ENCODE measurements around the gene TLL2. TPM values are rescaled to one million over a fixed set of nuclear protein-coding genes. Genes with fewer than 3 reads are reported as not detected.
A peak's percentile ranks its signal among the peaks of the same experiment; 100 is the strongest.

The TLL2 gene
- polyA plus RNA-seq, 3 donors: not detected

DNA sequence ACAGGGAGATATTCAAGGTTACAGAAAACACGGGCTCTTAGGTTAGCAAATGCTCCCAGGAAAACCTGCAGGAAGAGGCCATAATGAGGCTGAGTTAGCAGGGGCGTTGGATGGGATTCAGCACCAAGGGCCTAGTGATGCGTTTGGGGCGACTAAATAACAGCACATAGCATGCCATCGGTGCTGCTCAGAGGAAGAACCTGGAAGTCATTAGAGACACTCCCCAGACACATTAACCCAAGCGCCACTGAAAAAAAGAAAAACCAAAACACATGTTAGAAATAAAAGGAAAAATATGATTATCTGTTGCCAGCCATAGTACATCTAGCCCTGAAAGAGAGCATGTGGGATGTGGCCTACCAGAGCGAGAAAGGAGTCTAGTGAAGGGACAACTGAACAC, 126.1 kb downstream of the TLL2 start:
- Histone ChIP-seq H4K20me1 (ENCODE audit: insufficient read depth, low read length) (no peaks in the 10 kb centered on the region), H3K4me3 (replicated peaks in 1 of 3; ENCODE audit: low read depth in 2 of 3, low read length in 3 of 3) (no peak overlapping the region), H2AFZ (ENCODE audit: insufficient read depth, low read depth, low read length, poor library complexity, severe bottlenecking) (no peak overlapping the region), H3K4me1 (ENCODE audit: control insufficient read depth in 1 of 2, insufficient read depth in 2 of 2, low read length in 2 of 2) (no peaks in the 10 kb centered on the region), H3K4me2 (replicated peaks; ENCODE audit: extremely low read depth, low read length, poor library complexity, severe bottlenecking) (no peak overlapping the region), H3K79me2 (ENCODE audit: insufficient read depth, low read length) (no peaks in the 10 kb centered on the region), H3K9me3 (replicated peaks in 1 of 2; ENCODE audit: control insufficient read depth in 1 of 2, insufficient read depth in 1 of 2, low read length in 2 of 2) (no peaks in the 10 kb centered on the region), H3K27me3 (ENCODE audit: control insufficient read depth in 2 of 2, insufficient read depth in 2 of 2, low read length in 2 of 2) (peaks cover 0 to 6% of the 10 kb centered on the region in 2 donors), H3K36me3 (replicated peaks in 1 of 2; ENCODE audit: control insufficient read depth in 1 of 2, insufficient read depth in 2 of 2, low read length in 2 of 2) (no peaks in the 10 kb centered on the region), H3K9ac (ENCODE audit: insufficient read depth, low read length, poor library complexity, severe bottlenecking) (no peak overlapping the region), H3K27ac (ENCODE audit: low read depth in 1 of 2, low read length in 2 of 2) (no peak overlapping the region)
- H3K9me3 Mint-ChIP-seq: peaks cover 0 to 5% (median 0%) of the 10 kb centered on the region in 7 donors
- DNase-seq: no peak
- H3K4me1 Mint-ChIP-seq: peaks cover 3% of the 10 kb centered on the region
- intact Hi-C loops (cut with micrococcal nuclease): no loop called here
- TF ChIP-seq, protein P1, sequence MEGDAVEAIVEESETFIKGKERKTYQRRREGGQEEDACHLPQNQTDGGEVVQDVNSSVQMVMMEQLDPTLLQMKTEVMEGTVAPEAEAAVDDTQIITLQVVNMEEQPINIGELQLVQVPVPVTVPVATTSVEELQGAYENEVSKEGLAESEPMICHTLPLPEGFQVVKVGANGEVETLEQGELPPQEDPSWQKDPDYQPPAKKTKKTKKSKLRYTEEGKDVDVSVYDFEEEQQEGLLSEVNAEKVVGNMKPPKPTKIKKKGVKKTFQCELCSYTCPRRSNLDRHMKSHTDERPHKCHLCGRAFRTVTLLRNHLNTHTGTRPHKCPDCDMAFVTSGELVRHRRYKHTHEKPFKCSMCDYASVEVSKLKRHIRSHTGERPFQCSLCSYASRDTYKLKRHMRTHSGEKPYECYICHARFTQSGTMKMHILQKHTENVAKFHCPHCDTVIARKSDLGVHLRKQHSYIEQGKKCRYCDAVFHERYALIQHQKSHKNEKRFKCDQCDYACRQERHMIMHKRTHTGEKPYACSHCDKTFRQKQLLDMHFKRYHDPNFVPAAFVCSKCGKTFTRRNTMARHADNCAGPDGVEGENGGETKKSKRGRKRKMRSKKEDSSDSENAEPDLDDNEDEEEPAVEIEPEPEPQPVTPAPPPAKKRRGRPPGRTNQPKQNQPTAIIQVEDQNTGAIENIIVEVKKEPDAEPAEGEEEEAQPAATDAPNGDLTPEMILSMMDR (IDR thresholded peaks at IDR 0.05): no peak
- H3K27ac Mint-ChIP-seq: no peak overlapping the region
- peak overlapping the region in 1 of 2 donors; percentile 52 for H3K4me3 Mint-ChIP-seq
- no peaks in the 10 kb centered on the region for H3K36me3 Mint-ChIP-seq
- peaks cover 6 to 26% (median 19%) of the 10 kb centered on the region in 3 donors for H3K27me3 Mint-ChIP-seq (ENCODE audit: low read depth in 3 of 3)
- 89% methylated on average over 5 of the region's 7 CpGs for WGBS (ENCODE audit: insufficient coverage)

DNA sequence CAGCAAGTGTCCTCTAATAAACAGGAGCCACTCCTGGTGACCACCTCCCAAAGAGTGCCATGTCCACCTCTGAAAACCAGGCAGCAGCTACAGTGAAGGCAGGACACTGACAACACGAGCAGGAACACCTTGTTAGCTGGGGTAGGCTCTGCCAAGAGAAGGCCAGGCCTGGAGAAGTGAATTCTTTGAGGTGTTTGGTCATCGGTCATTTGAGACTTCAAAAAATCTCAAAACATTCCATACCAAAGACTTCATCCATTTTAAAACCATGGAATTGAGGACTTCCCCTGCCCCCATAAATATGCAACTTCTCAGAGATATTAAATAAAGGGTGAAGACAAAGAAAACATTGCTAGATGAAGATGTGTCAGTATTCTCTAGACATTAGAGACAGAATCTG, 126.6 kb downstream of the TLL2 start:
- no peaks in the 10 kb centered on the region for H3K79me2 ChIP-seq (ENCODE audit: insufficient read depth, low read length)
- H2AFZ ChIP-seq (ENCODE audit: insufficient read depth, low read depth, low read length, poor library complexity, severe bottlenecking): no peak overlapping the region
- Mint-ChIP-seq H3K9me3 (peaks cover 0 to 5% (median 0%) of the 10 kb centered on the region in 7 donors), H3K27me3 (ENCODE audit: low read depth in 3 of 3) (peaks cover 6 to 26% (median 19%) of the 10 kb centered on the region in 3 donors), H3K4me3 (no peak overlapping the region), H3K27ac (no peak overlapping the region), H3K4me1 (peaks cover 3% of the 10 kb centered on the region), H3K36me3 (no peaks in the 10 kb centered on the region)
- H3K27ac ChIP-seq (ENCODE audit: low read depth in 1 of 2, low read length in 2 of 2): no peak overlapping the region
- WGBS (ENCODE audit: insufficient coverage): 60% methylated on average over 1 of the region's 2 CpGs
- H3K27me3 ChIP-seq (ENCODE audit: control insufficient read depth in 2 of 2, insufficient read depth in 2 of 2, low read length in 2 of 2): peaks cover 0 to 6% of the 10 kb centered on the region in 2 donors
- intact Hi-C loops (cut with micrococcal nuclease): no loop called here
- no peaks in the 10 kb centered on the region for H3K9me3 ChIP-seq (replicated peaks in 1 of 2; ENCODE audit: control insufficient read depth in 1 of 2, insufficient read depth in 1 of 2, low read length in 2 of 2)
- no peak overlapping the region for H3K9ac ChIP-seq (ENCODE audit: insufficient read depth, low read length, poor library complexity, severe bottlenecking)
- no peaks in the 10 kb centered on the region for H4K20me1 ChIP-seq (ENCODE audit: insufficient read depth, low read length)
- TF ChIP-seq, protein P1 (IDR thresholded peaks at IDR 0.05): no peak
- DNase-seq: no peak
- no peak overlapping the region for H3K4me2 ChIP-seq (replicated peaks; ENCODE audit: extremely low read depth, low read length, poor library complexity, severe bottlenecking)
- no peaks in the 10 kb centered on the region for H3K36me3 ChIP-seq (replicated peaks in 1 of 2; ENCODE audit: control insufficient read depth in 1 of 2, insufficient read depth in 2 of 2, low read length in 2 of 2)
- H3K4me3 ChIP-seq (replicated peaks in 1 of 3; ENCODE audit: low read depth in 2 of 3, low read length in 3 of 3): no peak overlapping the region
- peaks cover under 1 to 2% of the 10 kb centered on the region in 2 donors for H3K4me1 ChIP-seq (ENCODE audit: control insufficient read depth in 1 of 2, insufficient read depth in 2 of 2, low read length in 2 of 2)
